ENCODE data around the gene ATP5IF1. TPM values are rescaled to one million over a fixed set of nuclear protein-coding genes. Genes with fewer than 3 reads are reported as not detected.
A peak's percentile ranks its signal among the peaks of the same experiment; 100 is the strongest.

Gene ATP5IF1
- total and polyA plus RNA-seq, 4 donors, result 90.2 to 758 (median 142) TPM

GRCh38 chr1:28259934-28260802 is 24.2 kb downstream of the ATP5IF1 start:
- TF ChIP-seq CTCF (IDR thresholded peaks at IDR 0.05; ENCODE audit: control extremely low read depth, extremely low read depth), result no peak
- peak; percentile 91 to 95 (median 93) for DNase-seq
- peak; percentile 60 for ATAC-seq (ENCODE audit: insufficient read depth, low FRiP score)
- peak overlapping the region; percentile 78 for H3K4me3 ChIP-seq
- H3K36me3 ChIP-seq (ENCODE audit: control insufficient read depth in 4 of 4, insufficient read depth in 4 of 4, low read length in 4 of 4), result no peaks in the 10 kb centered on the region
- 3% methylated on average over 50 to 65 of the region's 66 CpGs for WGBS, 2 donors
- H3K9ac ChIP-seq (ENCODE audit: insufficient read depth in 1 of 2, low read length in 2 of 2), result peak overlapping the region in 1 of 2 donors; percentile 40
- H3K4me1 ChIP-seq (ENCODE audit: control insufficient read depth in 5 of 5, insufficient read depth in 5 of 5, low read length in 5 of 5), result peaks cover 0 to 20% (median 13%) of the 10 kb centered on the region in 5 donors
- H3K27ac ChIP-seq (ENCODE audit: low read depth in 1 of 2, low read length in 1 of 2), result peak overlapping the region; percentile 96
- no peaks in the 10 kb centered on the region for H3K27me3 ChIP-seq (ENCODE audit: control insufficient read depth in 3 of 3, insufficient read depth in 3 of 3, low read length in 2 of 3)
- no peaks in the 10 kb centered on the region for H3K9me3 ChIP-seq (ENCODE audit: control insufficient read depth in 4 of 4, insufficient read depth in 3 of 4, low read length in 3 of 4)

- Histone ChIP-seq H3K9ac (ENCODE audit: insufficient read depth in 1 of 2, low read length in 2 of 2) (peak overlapping the region in 1 of 2 donors; percentile 36), H3K27ac (ENCODE audit: low read depth in 1 of 2, low read length in 1 of 2) (peak overlapping the region in 1 of 2 donors; percentile 10)
These were observed 24.9 kb downstream of the ATP5IF1 start for GRCh38 chr1:28260803-28261174.

DNA sequence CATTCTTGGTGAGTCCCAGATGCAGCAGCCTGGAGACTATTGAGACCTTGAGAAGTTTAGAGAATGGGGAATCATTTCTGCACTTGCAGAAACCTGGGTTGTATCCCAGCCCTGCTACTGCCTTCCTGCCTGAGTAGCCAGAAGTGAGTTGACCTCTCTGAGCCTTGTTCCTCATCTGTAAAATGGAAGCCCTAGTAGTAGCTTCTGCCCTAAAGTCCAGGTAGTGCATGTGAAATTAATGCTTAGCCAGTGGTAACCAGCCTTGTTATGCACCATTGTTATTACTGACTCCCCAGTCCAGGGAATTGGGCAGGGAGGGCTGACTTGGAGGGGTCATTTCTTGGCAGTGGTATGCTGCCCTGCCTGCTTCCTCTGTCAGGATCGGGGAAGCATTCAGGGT is 29.0 kb downstream of the ATP5IF1 start:
- no peaks in the 10 kb centered on the region for H3K36me3 ChIP-seq (ENCODE audit: control insufficient read depth in 4 of 4, insufficient read depth in 4 of 4, low read length in 4 of 4)
- no peak for TF ChIP-seq CTCF (IDR thresholded peaks at IDR 0.05; ENCODE audit: control extremely low read depth, extremely low read depth)
- DNase-seq (no peak), ATAC-seq (ENCODE audit: insufficient read depth, low FRiP score) (no peak)
- H3K27me3 ChIP-seq (ENCODE audit: control insufficient read depth in 3 of 3, insufficient read depth in 3 of 3, low read length in 2 of 3), result no peaks in the 10 kb centered on the region
- 89 to 90% methylated on average over 1 of the region's 1 CpG for WGBS, 2 donors
- peaks cover 4 to 19% (median 10%) of the 10 kb centered on the region in 5 donors for H3K4me1 ChIP-seq (ENCODE audit: control insufficient read depth in 5 of 5, insufficient read depth in 5 of 5, low read length in 5 of 5)
- no peak overlapping the region for H3K4me3 ChIP-seq
- H3K9me3 ChIP-seq (ENCODE audit: control insufficient read depth in 4 of 4, insufficient read depth in 3 of 4, low read length in 3 of 4), result no peaks in the 10 kb centered on the region
- H3K9ac ChIP-seq (ENCODE audit: insufficient read depth in 1 of 2, low read length in 2 of 2), result no peak overlapping the region
- H3K27ac ChIP-seq (ENCODE audit: low read depth in 1 of 2, low read length in 1 of 2), result no peak overlapping the region

More at GRCh38 chr1:28260803-28261174, 24.9 kb downstream of the ATP5IF1 start:
- Histone ChIP-seq H3K4me1 (ENCODE audit: control insufficient read depth in 5 of 5, insufficient read depth in 5 of 5, low read length in 5 of 5) (peaks cover 0 to 20% (median 13%) of the 10 kb centered on the region in 5 donors), H3K4me3 (peak overlapping the region; percentile 19), H3K36me3 (ENCODE audit: control insufficient read depth in 4 of 4, insufficient read depth in 4 of 4, low read length in 4 of 4) (no peaks in the 10 kb centered on the region), H3K27me3 (ENCODE audit: control insufficient read depth in 3 of 3, insufficient read depth in 3 of 3, low read length in 2 of 3) (no peaks in the 10 kb centered on the region), H3K9me3 (ENCODE audit: control insufficient read depth in 4 of 4, insufficient read depth in 3 of 4, low read length in 3 of 4) (no peaks in the 10 kb centered on the region)
- 71 to 79% methylated on average over 7 of the region's 7 CpGs for WGBS, 2 donors
- no peak for DNase-seq
- ATAC-seq (ENCODE audit: insufficient read depth, low FRiP score), result no peak
- TF ChIP-seq CTCF (IDR thresholded peaks at IDR 0.05; ENCODE audit: control extremely low read depth, extremely low read depth), result no peak
